GM12875 (cell line): Measurements from ENCODE around the gene KRAS.

ENCODE experiments used
- H3K4me3 ChIP-seq: one replicate; pipeline ENCODE4 v1.5.1; 2011; ENCODE audit warnings: low read depth, low read length, control low read depth
- CTCF ChIP-seq: IDR thresholded peaks from 2 replicates; pipeline ENCODE4 v1.5.1; 2011; ENCODE audit warnings: low read depth, mild to moderate bottlenecking, control low read depth, inconsistent platforms, low read length, moderate library complexity, borderline replicate concordance; ENCODE audit not compliant: insufficient read depth

Gene KRAS

GRCh38 chr12:25202137-25202536 is 48.6 kb downstream of the KRAS start:
- H3K4me3 ChIP-seq, result no peak overlapping the region
- no peak for TF ChIP-seq CTCF

GRCh38 chr12:25200703-25201102 is 50.0 kb downstream of the KRAS start:
- no peak for TF ChIP-seq CTCF
- H3K4me3 ChIP-seq, result no peak overlapping the region

DNA sequence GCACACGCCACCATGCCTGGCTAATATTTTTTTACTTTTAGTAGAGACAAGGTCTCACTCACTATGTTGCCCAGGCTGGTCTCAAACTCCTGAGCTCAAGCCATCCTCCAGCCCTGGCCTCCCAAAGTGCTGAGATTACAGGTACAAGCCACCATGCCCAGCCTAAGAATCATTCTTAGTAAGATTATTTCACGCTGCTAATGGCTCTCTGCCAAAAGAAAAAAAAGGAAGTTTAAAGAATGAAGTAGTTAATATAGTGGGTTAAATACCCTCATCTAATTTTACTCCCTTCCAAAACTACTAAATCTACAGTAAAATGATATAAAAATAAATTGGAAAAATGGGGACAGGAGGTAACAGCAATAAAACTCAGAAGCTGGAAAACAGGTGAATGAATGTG is 53.1 kb downstream of the KRAS start:
- no peak for TF ChIP-seq CTCF
- no peak overlapping the region for H3K4me3 ChIP-seq

DNA sequence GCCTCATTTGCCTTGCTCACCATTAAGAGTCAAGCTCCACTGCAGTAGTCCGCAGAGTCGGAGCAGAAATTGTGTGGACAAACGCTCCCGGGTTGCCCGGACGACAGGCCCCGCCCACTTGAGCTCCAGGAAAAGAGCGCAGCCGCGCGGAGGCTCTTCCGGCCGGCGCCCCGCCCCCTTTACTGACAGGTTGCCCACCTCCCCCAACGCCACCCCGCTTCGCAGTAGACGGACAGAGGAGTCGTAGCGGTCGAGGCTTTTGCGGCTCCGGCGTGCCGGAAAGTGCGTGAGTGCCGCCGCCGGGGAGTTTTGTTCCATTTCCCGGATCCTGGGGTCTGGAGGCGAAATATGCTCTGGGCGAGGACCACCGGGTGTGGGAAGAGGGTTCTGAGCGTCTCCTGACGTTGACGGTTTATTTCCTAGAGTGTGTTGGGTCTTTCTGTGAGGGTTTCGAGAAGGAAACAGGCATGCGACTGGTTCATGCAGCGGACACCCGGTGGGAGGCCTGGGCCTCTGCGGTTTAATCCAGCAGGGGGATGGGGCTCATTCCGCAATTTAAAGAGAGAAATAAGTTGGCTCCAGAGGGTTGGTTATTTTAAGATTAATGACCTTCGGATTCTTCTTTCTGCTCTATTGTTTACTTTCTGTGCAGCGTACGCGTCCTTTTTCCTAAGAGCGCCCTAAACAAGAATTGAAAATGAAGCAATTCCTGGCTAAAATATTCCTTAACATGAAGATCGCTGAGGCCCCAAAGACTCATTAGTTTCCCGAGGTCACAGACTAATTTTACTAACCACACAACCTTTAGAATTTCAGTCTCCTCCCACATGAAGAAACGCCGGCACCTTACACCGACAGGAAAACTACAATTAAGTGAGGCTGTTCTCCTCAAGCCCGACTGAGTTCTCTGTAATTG is 55.4 kb downstream of the KRAS start, which contains the start of the genes DNAI7 and ETFRF1:
TSS of gene DNAI7 (minus strand) at position 105 of the 916 bp plus-strand sequence. CDS start at position 23, 82 bp downstream.
TSS of gene ETFRF1 (plus strand) at position 182 of the 916 bp plus-strand sequence. CDS start 8,720 bp downstream, outside the sequence.
- H3K4me3 ChIP-seq, result peak within 1 kb of the TSS; percentile 67
- no peak for TF ChIP-seq CTCF

DNA sequence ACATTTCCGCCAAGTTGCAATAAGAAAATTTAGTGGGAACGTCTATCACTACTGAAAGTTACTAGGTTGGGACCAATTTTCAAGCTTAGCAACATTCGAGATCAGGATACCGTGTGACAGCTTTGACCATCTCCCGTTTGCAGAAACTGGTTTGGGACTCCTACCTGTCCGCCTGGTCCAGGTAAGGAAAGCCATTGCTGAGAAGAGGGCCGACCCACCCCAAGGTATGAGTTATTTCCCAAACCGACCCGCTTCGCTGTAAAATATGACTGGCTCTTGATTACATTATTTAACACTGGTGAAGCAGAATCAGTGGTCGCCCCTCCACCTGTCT is 56.0 kb downstream of the KRAS start:
- TF ChIP-seq CTCF, result no peak
- peak overlapping the region; percentile 67 for H3K4me3 ChIP-seq

GRCh38 chr12:25194214-25194613 is 56.5 kb downstream of the KRAS start:
- no peak overlapping the region for H3K4me3 ChIP-seq
- no peak for TF ChIP-seq CTCF

DNA sequence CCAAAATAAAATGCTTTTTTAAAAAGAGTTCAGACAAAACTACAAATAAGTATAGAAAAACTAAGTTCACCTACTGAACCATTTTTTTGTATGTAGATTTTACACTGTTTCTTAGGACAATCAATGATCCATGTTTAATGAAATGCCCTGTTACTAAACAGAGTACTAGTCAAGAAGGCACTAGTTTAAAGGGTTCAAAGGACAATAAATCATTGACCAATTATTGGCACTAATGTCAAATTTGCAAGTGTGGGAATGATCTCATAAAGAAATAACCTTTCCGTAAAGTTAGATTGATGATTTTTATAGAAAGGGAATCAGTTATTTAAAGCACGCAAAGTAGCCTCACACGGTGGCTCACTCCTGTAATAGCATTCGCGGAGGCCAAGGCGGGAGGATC is 59.9 kb downstream of the KRAS start:
- TF ChIP-seq CTCF, result no peak
- H3K4me3 ChIP-seq, result no peak overlapping the region
